ENCODE results near the gene SNED1.

Gene SNED1

GRCh38 chr2:241125626-241126025 is 127.2 kb downstream of the SNED1 start:
- TF ChIP-seq EZH2 (IDR thresholded peaks at IDR 0.05; ENCODE audit: borderline replicate concordance, low read depth, low read length, severe bottlenecking) (no peak), CTCF (IDR thresholded peaks at IDR 0.05; ENCODE audit: borderline replicate concordance, extremely low read depth, low read length, poor library complexity, severe bottlenecking) (no peak)
- H3K4me3 ChIP-seq (ENCODE audit: low read depth in 1 of 2, low read length in 2 of 2): no peak overlapping the region
- H3K27me3 ChIP-seq (ENCODE audit: insufficient read depth, low read length, poor library complexity): no peaks in the 10 kb centered on the region
- H3K9me3 ChIP-seq (ENCODE audit: insufficient read depth, low read length, severe bottlenecking): no peaks in the 10 kb centered on the region
- H3K9ac ChIP-seq (ENCODE audit: low read depth, low read length): no peak overlapping the region
- peaks cover 65% of the 10 kb centered on the region for H3K36me3 ChIP-seq (ENCODE audit: insufficient read depth, low read length)
- H3K4me1 ChIP-seq (ENCODE audit: insufficient read depth, low read length): no peaks in the 10 kb centered on the region
- no peak for DNase-seq
- H3K79me2 ChIP-seq (ENCODE audit: insufficient read depth, low read length): no peaks in the 10 kb centered on the region
- H4K20me1 ChIP-seq (ENCODE audit: insufficient read depth, low read length): 0 out of 2 replicates have a peak, but pooled peaks cover 6% of the 10 kb centered on the region
- ATAC-seq (ENCODE audit: insufficient read depth, low read depth): no peak
- H2AFZ ChIP-seq (ENCODE audit: low read depth, low read length): no peak overlapping the region
- no peak overlapping the region for H3K27ac ChIP-seq (ENCODE audit: low read length)
- no peak overlapping the region for H3K4me2 ChIP-seq (ENCODE audit: insufficient read depth, low read length)

GRCh38 chr2:241126201-241126611 is 127.8 kb downstream of the SNED1 start:
- DNase-seq (no peak), ATAC-seq (ENCODE audit: insufficient read depth, low read depth) (no peak)
- Histone ChIP-seq H3K27ac (ENCODE audit: low read length) (no peak overlapping the region), H2AFZ (ENCODE audit: low read depth, low read length) (no peak overlapping the region), H3K4me1 (ENCODE audit: insufficient read depth, low read length) (no peaks in the 10 kb centered on the region), H3K9ac (ENCODE audit: low read depth, low read length) (no peak overlapping the region), H4K20me1 (ENCODE audit: insufficient read depth, low read length) (0 out of 2 replicates have a peak, but pooled peaks cover 7% of the 10 kb centered on the region), H3K9me3 (ENCODE audit: insufficient read depth, low read length, severe bottlenecking) (no peaks in the 10 kb centered on the region), H3K4me2 (ENCODE audit: insufficient read depth, low read length) (no peak overlapping the region), H3K4me3 (ENCODE audit: low read depth in 1 of 2, low read length in 2 of 2) (no peak overlapping the region), H3K27me3 (ENCODE audit: insufficient read depth, low read length, poor library complexity) (no peaks in the 10 kb centered on the region), H3K79me2 (ENCODE audit: insufficient read depth, low read length) (no peaks in the 10 kb centered on the region), H3K36me3 (ENCODE audit: insufficient read depth, low read length) (peaks cover 59% of the 10 kb centered on the region)
- TF ChIP-seq CTCF (IDR thresholded peaks at IDR 0.05; ENCODE audit: borderline replicate concordance, extremely low read depth, low read length, poor library complexity, severe bottlenecking): no peak
- no peak for TF ChIP-seq EZH2 (IDR thresholded peaks at IDR 0.05; ENCODE audit: borderline replicate concordance, low read depth, low read length, severe bottlenecking)

- Histone ChIP-seq H3K4me1 (ENCODE audit: insufficient read depth, low read length) (no peaks in the 10 kb centered on the region), H4K20me1 (ENCODE audit: insufficient read depth, low read length) (0 out of 2 replicates have a peak, but pooled peaks cover 7% of the 10 kb centered on the region), H3K9me3 (ENCODE audit: insufficient read depth, low read length, severe bottlenecking) (no peaks in the 10 kb centered on the region), H3K4me2 (ENCODE audit: insufficient read depth, low read length) (no peak overlapping the region), H2AFZ (ENCODE audit: low read depth, low read length) (no peak overlapping the region), H3K27ac (ENCODE audit: low read length) (no peak overlapping the region), H3K4me3 (ENCODE audit: low read depth in 1 of 2, low read length in 2 of 2) (no peak overlapping the region), H3K27me3 (ENCODE audit: insufficient read depth, low read length, poor library complexity) (no peaks in the 10 kb centered on the region), H3K79me2 (ENCODE audit: insufficient read depth, low read length) (no peaks in the 10 kb centered on the region), H3K36me3 (ENCODE audit: insufficient read depth, low read length) (peaks cover 59% of the 10 kb centered on the region), H3K9ac (ENCODE audit: low read depth, low read length) (no peak overlapping the region)
- TF ChIP-seq EZH2 (IDR thresholded peaks at IDR 0.05; ENCODE audit: borderline replicate concordance, low read depth, low read length, severe bottlenecking): no peak
- TF ChIP-seq CTCF (IDR thresholded peaks at IDR 0.05; ENCODE audit: borderline replicate concordance, extremely low read depth, low read length, poor library complexity, severe bottlenecking): no peak
- DNase-seq (no peak), ATAC-seq (ENCODE audit: insufficient read depth, low read depth) (no peak)
Observed at GRCh38 chr2:241126771-241127202, 128.4 kb downstream of the SNED1 start.

GRCh38 chr2:241128266-241128665 is 129.8 kb downstream of the SNED1 start:
- H3K27me3 ChIP-seq (ENCODE audit: insufficient read depth, low read length, poor library complexity): no peaks in the 10 kb centered on the region
- no peak for ATAC-seq (ENCODE audit: insufficient read depth, low read depth)
- DNase-seq: no peak
- no peak for TF ChIP-seq CTCF (IDR thresholded peaks at IDR 0.05; ENCODE audit: borderline replicate concordance, extremely low read depth, low read length, poor library complexity, severe bottlenecking)
- no peak overlapping the region for H2AFZ ChIP-seq (ENCODE audit: low read depth, low read length)
- H3K4me2 ChIP-seq (ENCODE audit: insufficient read depth, low read length): no peak overlapping the region
- H3K36me3 ChIP-seq (ENCODE audit: insufficient read depth, low read length): peaks cover 59% of the 10 kb centered on the region
- H3K27ac ChIP-seq (ENCODE audit: low read length): no peak overlapping the region
- H3K79me2 ChIP-seq (ENCODE audit: insufficient read depth, low read length): no peaks in the 10 kb centered on the region
- no peaks in the 10 kb centered on the region for H3K4me1 ChIP-seq (ENCODE audit: insufficient read depth, low read length)
- no peak overlapping the region for H3K9ac ChIP-seq (ENCODE audit: low read depth, low read length)
- H3K4me3 ChIP-seq (ENCODE audit: low read depth in 1 of 2, low read length in 2 of 2): no peak overlapping the region
- no peaks in the 10 kb centered on the region for H3K9me3 ChIP-seq (ENCODE audit: insufficient read depth, low read length, severe bottlenecking)
- H4K20me1 ChIP-seq (ENCODE audit: insufficient read depth, low read length): 0 out of 2 replicates have a peak, but pooled peaks cover 7% of the 10 kb centered on the region
